IPS-20b (cell line): ENCODE results near the gene GPR32.
"Not testable (repeated sequence)": the region's sequence is repeated elsewhere in the genome, so short reads cannot be mapped to it uniquely, and the experiment has no call there.

ENCODE experiments used
- H3K27ac ChIP-seq: one replicate; pipeline ENCODE4 v1.5.1; 2013; ENCODE audit warnings: low read length
- H3K27me3 ChIP-seq: 2 replicates; pipeline ENCODE4 v1.6.1; 2013; ENCODE audit warnings: mild to moderate bottlenecking, low read length, inconsistent platforms; ENCODE audit not compliant: insufficient read depth
- H3K36me3 ChIP-seq: 2 replicates; pipeline ENCODE4 v1.6.1; 2013; ENCODE audit warnings: low read depth, mild to moderate bottlenecking, inconsistent platforms, low read length, moderate library complexity; ENCODE audit not compliant: insufficient read depth
- H3K4me1 ChIP-seq: 2 replicates; pipeline ENCODE4 v1.6.1; 2013; ENCODE audit warnings: mild to moderate bottlenecking, control low read depth, inconsistent platforms, low read length, moderate library complexity; ENCODE audit not compliant: insufficient read depth
- H3K4me3 ChIP-seq: 2 replicates; pipeline ENCODE4 v1.5.1; 2013; ENCODE audit warnings: mild to moderate bottlenecking, low read length, inconsistent platforms
- H3K9ac ChIP-seq: 2 replicates; pipeline ENCODE4 v1.6.1; 2013; ENCODE audit warnings: low read depth, mild to moderate bottlenecking, inconsistent platforms, low read length, moderate library complexity
- H3K9me3 ChIP-seq: 2 replicates; pipeline ENCODE4 v1.6.1; 2013; ENCODE audit warnings: mild to moderate bottlenecking, low read depth, low read length, inconsistent platforms; ENCODE audit not compliant: insufficient read depth

GPR32 gene, protein sequence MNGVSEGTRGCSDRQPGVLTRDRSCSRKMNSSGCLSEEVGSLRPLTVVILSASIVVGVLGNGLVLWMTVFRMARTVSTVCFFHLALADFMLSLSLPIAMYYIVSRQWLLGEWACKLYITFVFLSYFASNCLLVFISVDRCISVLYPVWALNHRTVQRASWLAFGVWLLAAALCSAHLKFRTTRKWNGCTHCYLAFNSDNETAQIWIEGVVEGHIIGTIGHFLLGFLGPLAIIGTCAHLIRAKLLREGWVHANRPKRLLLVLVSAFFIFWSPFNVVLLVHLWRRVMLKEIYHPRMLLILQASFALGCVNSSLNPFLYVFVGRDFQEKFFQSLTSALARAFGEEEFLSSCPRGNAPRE

GRCh38 chr19:50770164-50770563, at the start of gene GPR32:
TSS of gene GPR32 (plus strand) at chr19:50770464. CDS start at chr19:50770601, 137 bp downstream.
- not testable (repeated sequence) for H3K4me1 ChIP-seq, H3K27me3 ChIP-seq, H3K36me3 ChIP-seq, H3K4me3 ChIP-seq, H3K9ac ChIP-seq, H3K27ac ChIP-seq
- H3K9me3 ChIP-seq, result peaks cover 21% of the 10 kb centered on the region; the same call in 1 of the 2 replicates

DNA sequence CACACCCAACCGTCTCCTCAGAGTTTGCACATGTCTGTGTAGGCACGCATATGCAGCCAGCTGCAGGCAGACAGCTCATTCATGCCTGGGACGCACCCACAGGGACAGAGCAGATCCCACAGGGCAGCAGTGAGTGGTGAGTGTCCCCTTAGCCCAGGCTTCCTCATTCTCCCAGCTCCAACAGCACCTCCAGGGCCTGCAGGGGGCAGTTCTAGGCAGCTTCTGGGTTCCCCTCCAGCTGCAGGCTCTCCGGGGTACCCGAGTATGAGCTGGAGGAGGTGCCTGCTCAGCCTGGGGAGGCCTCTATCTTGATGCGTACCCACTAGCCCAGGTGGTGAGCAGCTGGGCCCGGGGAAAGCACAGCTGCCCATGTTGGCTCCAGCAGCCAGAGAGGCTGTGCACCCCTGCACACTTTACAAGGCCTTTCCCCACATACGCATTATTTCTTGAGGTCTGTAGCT, 49.3 kb upstream of the GPR32 start:
- peaks cover 46% of the 10 kb centered on the region for H3K9me3 ChIP-seq
- H3K36me3 ChIP-seq, result no peaks in the 10 kb centered on the region
- H3K9ac ChIP-seq, result no peak overlapping the region
- no peak overlapping the region for H3K4me3 ChIP-seq
- H3K4me1 ChIP-seq, result no peaks in the 10 kb centered on the region
- H3K27ac ChIP-seq, result no peak overlapping the region
- peaks cover 57% of the 10 kb centered on the region for H3K27me3 ChIP-seq

- Histone ChIP-seq H3K4me3 (no peak overlapping the region), H3K9ac (no peak overlapping the region), H3K27ac (no peak overlapping the region), H3K27me3 (peaks cover 61% of the 10 kb centered on the region), H3K4me1 (no peaks in the 10 kb centered on the region), H3K36me3 (no peaks in the 10 kb centered on the region), H3K9me3 (peaks cover 46% of the 10 kb centered on the region)
Observed at GRCh38 chr19:50721441-50722137, 48.7 kb upstream of the GPR32 start.

DNA sequence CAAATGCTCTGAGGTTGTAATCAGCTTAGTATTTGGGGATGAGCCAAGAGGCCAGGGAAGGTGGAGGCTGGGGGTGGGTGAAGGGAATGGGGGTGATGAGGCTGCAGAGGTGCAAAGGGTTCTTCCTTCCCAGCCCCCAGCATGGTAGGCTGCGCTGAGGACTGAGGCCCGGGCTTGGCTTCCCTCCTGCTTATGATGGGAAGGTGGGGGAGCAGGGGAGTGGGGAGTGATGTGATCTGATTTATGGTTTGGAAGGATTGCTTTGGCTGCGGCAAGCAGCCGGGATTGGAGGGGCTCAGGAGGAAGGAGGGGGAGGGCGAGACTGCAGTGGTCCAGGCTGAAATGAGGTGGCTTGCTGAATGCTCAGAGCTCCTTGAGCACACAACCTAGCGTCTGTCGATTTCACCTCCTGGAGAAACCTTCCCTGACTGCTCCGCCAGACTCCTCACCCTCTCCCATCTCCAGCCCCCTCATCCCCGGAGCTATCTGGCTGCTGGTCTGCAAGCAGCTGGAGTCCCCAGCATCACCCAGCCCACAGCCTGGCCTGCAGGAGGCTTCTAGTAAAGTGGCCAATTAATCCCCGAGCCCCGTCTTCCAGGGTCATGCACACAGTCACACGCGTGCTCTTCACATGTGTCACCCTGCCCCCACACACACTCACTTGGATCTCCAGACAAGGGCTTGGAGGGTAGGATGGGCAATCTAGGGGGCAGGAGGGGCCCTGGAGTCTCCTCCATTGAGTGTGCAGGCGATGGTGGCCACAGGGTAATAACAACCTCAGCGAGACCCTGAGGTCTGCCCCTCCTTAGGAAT, 47.9 kb upstream of the GPR32 start:
- Histone ChIP-seq H3K9ac (no peak overlapping the region), H3K4me1 (no peaks in the 10 kb centered on the region), H3K4me3 (no peak overlapping the region), H3K9me3 (peaks cover 51% of the 10 kb centered on the region), H3K27ac (no peak overlapping the region), H3K36me3 (no peaks in the 10 kb centered on the region), H3K27me3 (peaks cover 57% of the 10 kb centered on the region)

DNA sequence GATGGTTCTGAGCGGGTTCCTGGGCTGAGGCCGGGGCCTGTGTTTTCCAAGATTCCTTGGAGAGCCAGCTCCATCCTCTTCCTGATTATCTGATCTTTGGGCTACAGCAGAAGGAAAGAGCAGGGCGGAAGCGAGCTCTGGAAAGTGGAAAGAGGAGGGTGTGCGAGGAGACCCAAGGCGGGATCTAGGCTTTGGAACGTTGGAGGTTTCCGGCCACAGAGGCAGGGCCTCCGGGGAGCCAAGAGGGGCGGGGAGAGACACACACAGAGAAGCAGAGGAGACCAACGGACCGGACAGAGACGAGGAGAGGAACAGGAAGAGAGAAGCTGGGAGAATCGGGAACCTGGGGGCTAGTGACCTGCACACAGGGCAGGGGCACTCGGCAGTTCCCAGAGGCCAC, 47.2 kb upstream of the GPR32 start, which contains the start of gene CLEC11A:
Gene CLEC11A, plus strand, starts transcription at position 296 of the 400 bp plus-strand sequence. CDS start 162 bp downstream, outside the sequence.
- Histone ChIP-seq H3K27ac (no peak within 1 kb of the TSS), H3K4me3 (peak within 1 kb of the TSS; percentile 71; the same call in 1 of the 2 replicates), H3K36me3 (no peaks in the 10 kb centered on the region), H3K4me1 (no peaks in the 10 kb centered on the region), H3K9ac (no peak within 1 kb of the TSS), H3K27me3 (peaks cover 51% of the 10 kb centered on the region), H3K9me3 (peaks cover 51% of the 10 kb centered on the region)

DNA sequence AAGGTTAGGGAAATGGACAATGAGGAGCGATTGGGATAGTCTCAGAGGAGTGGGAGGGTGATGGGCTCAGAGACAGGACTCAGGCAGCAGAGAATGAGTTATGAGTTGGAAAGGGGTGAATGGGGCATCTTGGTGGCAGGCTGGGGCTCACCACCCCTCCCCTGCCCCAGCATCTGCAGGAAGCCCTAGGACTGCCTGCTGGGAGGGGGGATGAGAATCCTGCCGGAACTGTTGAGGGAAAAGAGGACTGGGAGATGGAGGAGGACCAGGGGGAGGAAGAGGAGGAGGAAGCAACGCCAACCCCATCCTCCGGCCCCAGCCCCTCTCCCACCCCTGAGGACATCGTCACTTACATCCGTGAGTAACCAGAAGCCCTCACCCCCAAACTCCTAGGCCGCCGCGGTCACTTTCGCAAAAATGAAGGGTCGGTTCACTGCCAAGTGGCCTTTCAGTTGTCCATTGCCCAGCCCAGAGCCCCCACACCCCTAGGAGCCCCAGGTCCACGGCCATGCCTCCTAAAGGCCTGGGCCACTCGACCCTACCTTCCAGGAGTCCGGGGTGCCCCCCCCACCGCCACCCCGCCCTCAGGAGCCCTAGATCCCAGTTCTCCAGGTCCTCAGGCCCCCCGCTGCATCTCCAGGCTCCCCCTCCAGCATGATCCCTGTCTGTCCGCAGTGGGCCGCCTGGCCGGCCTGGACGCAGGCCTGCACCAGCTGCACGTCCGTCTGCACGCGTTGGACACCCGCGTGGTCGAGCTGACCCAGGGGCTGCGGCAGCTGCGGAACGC, 46.3 kb upstream of the GPR32 start:
- peaks cover 51% of the 10 kb centered on the region for H3K27me3 ChIP-seq
- H3K9me3 ChIP-seq, result peaks cover 51% of the 10 kb centered on the region
- no peaks in the 10 kb centered on the region for H3K4me1 ChIP-seq
- H3K4me3 ChIP-seq, result peak overlapping the region; percentile 71
- no peaks in the 10 kb centered on the region for H3K36me3 ChIP-seq
- H3K27ac ChIP-seq, result no peak overlapping the region
- no peak overlapping the region for H3K9ac ChIP-seq

DNA sequence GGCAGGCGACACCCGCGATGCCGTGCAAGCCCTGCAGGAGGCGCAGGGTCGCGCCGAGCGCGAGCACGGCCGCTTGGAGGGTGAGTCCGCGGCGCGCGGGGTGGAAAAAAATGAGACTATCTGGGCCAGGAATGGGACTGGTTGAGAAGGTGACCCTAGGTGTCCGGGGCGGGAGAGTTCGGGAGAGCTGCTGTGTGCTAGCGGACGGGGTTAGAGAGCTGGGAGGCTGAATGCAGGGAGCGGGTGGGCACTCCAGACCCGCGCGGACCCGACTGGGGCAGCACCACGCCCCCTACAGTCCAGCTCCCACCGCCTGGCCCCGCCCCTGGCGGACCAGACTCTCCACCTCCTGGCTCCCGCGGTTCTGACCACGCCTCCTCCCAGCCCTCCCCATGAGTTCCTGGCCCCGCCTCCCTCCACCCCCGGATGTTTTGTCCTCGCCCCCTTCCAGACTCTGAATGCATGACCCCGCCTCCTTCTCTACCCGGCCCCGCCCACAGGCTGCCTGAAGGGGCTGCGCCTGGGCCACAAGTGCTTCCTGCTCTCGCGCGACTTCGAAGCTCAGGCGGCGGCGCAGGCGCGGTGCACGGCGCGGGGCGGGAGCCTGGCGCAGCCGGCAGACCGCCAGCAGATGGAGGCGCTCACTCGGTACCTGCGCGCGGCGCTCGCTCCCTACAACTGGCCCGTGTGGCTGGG, 45.6 kb upstream of the GPR32 start:
- Histone ChIP-seq H3K36me3 (no peaks in the 10 kb centered on the region), H3K27ac (no peak overlapping the region), H3K9ac (peak overlapping the region; percentile 75; the same call in 1 of the 2 replicates), H3K9me3 (peaks cover 51% of the 10 kb centered on the region), H3K4me3 (peak overlapping the region; percentile 71), H3K4me1 (no peaks in the 10 kb centered on the region), H3K27me3 (peaks cover 51% of the 10 kb centered on the region)

- Histone ChIP-seq H3K9me3 (peaks cover 47% of the 10 kb centered on the region), H3K27me3 (peaks cover 47% of the 10 kb centered on the region), H3K36me3 (no peaks in the 10 kb centered on the region), H3K4me1 (no peaks in the 10 kb centered on the region), H3K27ac (no peak overlapping the region), H3K9ac (peak overlapping the region; percentile 75; the same call in 1 of the 2 replicates), H3K4me3 (peak overlapping the region; percentile 67; the same call in 1 of the 2 replicates)
Observed at GRCh38 chr19:50725218-50725910, 44.9 kb upstream of the GPR32 start.

- Histone ChIP-seq H3K9ac (peak overlapping the region; percentile 75; the same call in 1 of the 2 replicates), H3K4me3 (peak overlapping the region; percentile 67; the same call in 1 of the 2 replicates), H3K36me3 (no peaks in the 10 kb centered on the region), H3K27ac (no peak overlapping the region), H3K27me3 (peaks cover 44% of the 10 kb centered on the region), H3K9me3 (peaks cover 42% of the 10 kb centered on the region), H3K4me1 (no peaks in the 10 kb centered on the region)
Observed at GRCh38 chr19:50725911-50726230, 44.4 kb upstream of the GPR32 start.

DNA sequence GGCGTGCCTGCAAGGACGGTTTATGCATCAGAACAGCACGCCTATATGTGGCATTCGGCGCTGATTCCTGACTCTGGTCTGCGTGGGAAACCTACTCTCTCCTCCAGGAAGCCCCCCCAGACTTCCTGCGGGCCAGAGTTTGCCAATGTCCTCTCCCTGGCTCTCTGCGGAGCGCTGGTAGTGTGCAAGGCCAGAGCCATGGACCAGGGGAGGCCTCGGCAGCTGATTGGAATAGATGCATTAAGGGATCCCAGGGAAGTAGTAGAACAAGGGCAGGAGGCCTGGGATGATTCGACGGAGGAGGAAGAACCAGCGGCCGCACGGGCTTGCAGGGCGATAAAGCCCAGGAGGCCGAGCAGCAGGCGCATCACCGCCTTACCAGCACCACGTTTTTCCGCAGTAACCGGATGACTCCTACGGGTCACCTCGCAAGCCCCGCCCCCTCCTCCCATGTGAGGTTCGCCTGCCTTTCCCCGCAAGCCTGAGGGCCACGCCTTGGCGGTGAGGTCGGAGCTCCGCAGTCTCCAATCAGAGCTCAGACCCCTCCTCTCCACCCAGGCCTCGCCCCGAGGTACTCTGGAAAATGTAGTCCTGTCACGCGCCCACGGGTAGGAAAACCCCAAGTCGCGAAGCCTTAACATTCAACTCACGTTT, 42.1 kb upstream of the GPR32 start:
- H3K9ac ChIP-seq, result peak overlapping the region; percentile 56; the same call in 1 of the 2 replicates
- peaks cover 43% of the 10 kb centered on the region for H3K9me3 ChIP-seq
- H3K4me1 ChIP-seq, result no peaks in the 10 kb centered on the region
- H3K36me3 ChIP-seq, result no peaks in the 10 kb centered on the region
- H3K27me3 ChIP-seq, result peaks cover 21% of the 10 kb centered on the region
- H3K4me3 ChIP-seq, result peak overlapping the region; percentile 42; the same call in 1 of the 2 replicates
- H3K27ac ChIP-seq, result no peak overlapping the region
